Bronchial epithelial cell (primary cell): ENCODE data around the gene RBL2. TPM values are rescaled to one million over a fixed set of nuclear protein-coding genes. Genes with fewer than 3 reads are reported as not detected.

ENCODE experiments used
- DNase-seq: peaks from one replicate; pipeline ENCODE4 v3.0.0-alpha.2; 2010; ENCODE audit warnings: low read depth
- FAIRE-seq: peaks from 2 replicates; lab custom pipeline; 2011; peaks lifted over from hg19 to GRCh38; lab: Jason Lieb, UNC
- H3K27me3 ChIP-seq: 2 replicates; pipeline ENCODE4 v1.5.1; 2011; ENCODE audit warnings: low read length; ENCODE audit not compliant: control insufficient read depth, insufficient read depth
- H3K36me3 ChIP-seq: 2 replicates; pipeline ENCODE4 v1.5.1; 2011; ENCODE audit warnings: low read length; ENCODE audit not compliant: control insufficient read depth, insufficient read depth
- H3K4me3 ChIP-seq: 2 replicates; pipeline ENCODE4 v1.5.1; 2011; ENCODE audit warnings: mild to moderate bottlenecking, low read depth, low read length, control low read depth
- total RNA-seq: library from RNA; depleted of rRNA; stranded (reverse); fragments of >200 nt; gene quantifications from 2 replicates; pipeline ENCODE4 v1.2.1, GENCODE V29; 2014
- TF ChIP-seq, protein P1 (sequence below): IDR thresholded peaks from 2 replicates; pipeline ENCODE4 v1.5.1; 2011; ENCODE audit warnings: mild to moderate bottlenecking, moderate library complexity, low read length, control low read depth, inconsistent platforms; ENCODE audit not compliant: insufficient read depth, severe bottlenecking

The RBL2 gene
- total RNA-seq, 1 donor from 2014 or later = 23.7 TPM

DNA sequence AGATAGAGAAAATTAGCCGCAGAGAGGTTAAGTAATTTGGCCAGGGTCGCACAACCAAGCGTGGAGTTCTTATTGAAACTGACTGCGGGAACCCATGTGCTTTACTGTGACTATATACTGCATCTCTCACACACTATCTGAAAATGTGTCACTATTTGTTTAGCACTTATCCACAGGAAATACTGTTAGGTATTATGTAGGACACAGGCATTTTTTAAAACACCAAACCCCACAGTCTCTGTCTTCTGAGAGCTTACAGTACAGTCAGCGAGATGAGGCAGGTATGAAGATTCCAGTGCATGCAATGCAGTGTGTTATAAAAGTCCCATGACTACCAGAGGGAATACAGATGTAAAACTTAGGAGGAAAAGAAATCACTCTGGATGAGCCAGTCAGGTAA is 11.3 kb downstream of the RBL2 start:
- Histone ChIP-seq H3K36me3 (peaks cover 1% of the 10 kb centered on the region), H3K27me3 (no peaks in the 10 kb centered on the region), H3K4me3 (no peak overlapping the region)
- TF ChIP-seq, protein P1, sequence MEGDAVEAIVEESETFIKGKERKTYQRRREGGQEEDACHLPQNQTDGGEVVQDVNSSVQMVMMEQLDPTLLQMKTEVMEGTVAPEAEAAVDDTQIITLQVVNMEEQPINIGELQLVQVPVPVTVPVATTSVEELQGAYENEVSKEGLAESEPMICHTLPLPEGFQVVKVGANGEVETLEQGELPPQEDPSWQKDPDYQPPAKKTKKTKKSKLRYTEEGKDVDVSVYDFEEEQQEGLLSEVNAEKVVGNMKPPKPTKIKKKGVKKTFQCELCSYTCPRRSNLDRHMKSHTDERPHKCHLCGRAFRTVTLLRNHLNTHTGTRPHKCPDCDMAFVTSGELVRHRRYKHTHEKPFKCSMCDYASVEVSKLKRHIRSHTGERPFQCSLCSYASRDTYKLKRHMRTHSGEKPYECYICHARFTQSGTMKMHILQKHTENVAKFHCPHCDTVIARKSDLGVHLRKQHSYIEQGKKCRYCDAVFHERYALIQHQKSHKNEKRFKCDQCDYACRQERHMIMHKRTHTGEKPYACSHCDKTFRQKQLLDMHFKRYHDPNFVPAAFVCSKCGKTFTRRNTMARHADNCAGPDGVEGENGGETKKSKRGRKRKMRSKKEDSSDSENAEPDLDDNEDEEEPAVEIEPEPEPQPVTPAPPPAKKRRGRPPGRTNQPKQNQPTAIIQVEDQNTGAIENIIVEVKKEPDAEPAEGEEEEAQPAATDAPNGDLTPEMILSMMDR = no peak
- DNase-seq = peak; percentile 89
- no peak for FAIRE-seq

DNA sequence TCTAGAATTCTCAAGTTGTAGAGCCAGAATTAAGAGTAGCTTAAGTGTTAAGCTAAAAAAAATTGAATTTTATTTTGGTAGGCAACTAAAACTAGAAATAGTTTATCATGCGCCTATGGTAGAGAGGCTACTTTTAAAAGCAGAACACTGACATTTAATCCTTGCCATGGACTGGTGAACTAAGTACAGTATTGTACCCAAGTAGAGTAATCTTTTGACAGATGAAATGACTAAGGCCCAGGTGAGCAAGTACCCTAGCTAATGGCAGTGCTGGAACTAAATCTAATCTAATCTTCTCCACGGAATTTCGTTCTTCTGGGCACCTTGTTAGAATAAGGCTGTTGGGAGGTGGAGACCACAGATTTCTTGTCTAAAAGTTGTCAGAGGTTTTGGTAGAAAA is 11.8 kb downstream of the RBL2 start:
- FAIRE-seq = no peak

DNA sequence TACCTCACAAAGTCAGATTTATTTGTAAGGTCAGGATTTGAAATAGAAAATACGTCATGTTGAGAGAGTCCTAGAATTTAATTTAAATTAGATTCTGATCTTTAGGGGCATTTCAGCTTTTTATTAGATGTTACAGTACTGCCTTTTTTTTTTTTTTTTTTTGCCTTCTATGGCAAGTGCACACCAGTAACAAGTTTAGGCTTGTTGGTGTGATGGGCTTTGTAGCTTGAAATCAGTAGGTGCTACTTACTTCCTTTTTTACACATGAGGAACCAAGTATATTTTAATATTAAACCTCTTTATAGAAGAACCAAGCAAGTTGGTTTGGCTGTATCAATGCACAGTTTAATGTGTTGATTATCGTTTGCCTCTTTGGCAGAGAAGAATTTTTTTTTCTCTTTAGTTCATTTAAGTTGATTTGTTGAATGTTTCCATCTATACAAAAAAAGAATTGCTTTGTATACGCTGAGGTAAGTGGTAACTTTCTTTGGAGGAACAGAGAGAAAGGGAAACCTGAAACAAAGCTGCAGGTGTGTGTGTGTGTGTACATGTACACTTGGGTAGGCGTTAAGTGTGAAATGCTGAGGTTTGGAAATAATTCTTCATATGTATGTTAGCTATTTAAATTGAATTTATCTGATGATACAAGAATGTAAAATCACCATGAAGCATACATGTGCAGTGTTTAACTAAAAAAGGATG is 15.7 kb downstream of the RBL2 start:
- no peaks in the 10 kb centered on the region for H3K27me3 ChIP-seq
- DNase-seq = peak; percentile 72
- no peak for FAIRE-seq
- TF ChIP-seq, protein P1 = no peak
- H3K4me3 ChIP-seq = no peak overlapping the region
- peaks cover 3% of the 10 kb centered on the region for H3K36me3 ChIP-seq

More for the DNA sequence above, 11.8 kb downstream of the RBL2 start:
- DNase-seq = no peak
- TF ChIP-seq, protein P1 = no peak
- Histone ChIP-seq H3K36me3 (peaks cover 1% of the 10 kb centered on the region), H3K27me3 (no peaks in the 10 kb centered on the region), H3K4me3 (no peak overlapping the region)

DNA sequence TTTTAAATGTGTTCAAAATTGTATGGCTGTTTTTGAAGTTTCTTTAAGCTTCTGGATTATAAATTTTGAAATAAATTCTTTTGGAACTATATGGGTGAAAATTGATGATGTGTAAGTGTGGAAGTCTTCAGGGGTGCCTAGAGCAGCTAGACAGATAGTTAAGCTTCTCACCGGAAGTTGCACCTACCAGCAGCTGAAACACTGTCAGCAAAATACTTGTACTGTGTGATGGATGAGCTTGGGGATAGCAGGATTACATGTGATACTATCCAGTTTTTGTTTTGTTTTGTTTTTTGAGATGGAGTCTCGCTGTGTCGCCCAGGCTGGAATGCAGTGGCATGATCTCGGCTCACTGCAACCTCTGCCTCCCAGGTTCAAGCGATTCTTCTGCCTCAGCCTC is 19.7 kb downstream of the RBL2 start:
- Histone ChIP-seq H3K27me3 (no peaks in the 10 kb centered on the region), H3K36me3 (peaks cover 6% of the 10 kb centered on the region), H3K4me3 (no peak overlapping the region)
- FAIRE-seq = no peak
- no peak for DNase-seq
- TF ChIP-seq, protein P1 = no peak

DNA sequence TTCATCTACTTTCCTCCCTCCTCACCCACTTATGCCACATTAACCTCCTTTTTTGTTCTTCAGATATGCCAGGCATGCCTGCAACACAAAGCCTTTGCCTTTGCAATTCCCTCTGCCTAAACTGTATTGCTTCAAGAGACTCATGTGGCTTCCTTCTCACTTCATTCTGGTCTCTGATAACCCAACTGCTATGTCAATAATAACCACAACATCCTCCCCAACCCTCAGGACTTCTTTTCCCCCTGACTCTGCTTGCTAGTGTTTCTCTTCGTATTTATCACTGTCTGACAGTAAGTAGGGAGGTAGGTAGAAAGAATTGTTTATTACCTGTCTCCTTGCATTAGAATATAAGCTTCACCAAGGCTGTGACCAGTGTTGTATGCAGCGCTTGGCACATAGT is 22.4 kb downstream of the RBL2 start:
- no peak for DNase-seq
- Histone ChIP-seq H3K4me3 (no peak overlapping the region), H3K27me3 (no peaks in the 10 kb centered on the region), H3K36me3 (peaks cover 7% of the 10 kb centered on the region)
- TF ChIP-seq, protein P1 = no peak
- no peak for FAIRE-seq

DNA sequence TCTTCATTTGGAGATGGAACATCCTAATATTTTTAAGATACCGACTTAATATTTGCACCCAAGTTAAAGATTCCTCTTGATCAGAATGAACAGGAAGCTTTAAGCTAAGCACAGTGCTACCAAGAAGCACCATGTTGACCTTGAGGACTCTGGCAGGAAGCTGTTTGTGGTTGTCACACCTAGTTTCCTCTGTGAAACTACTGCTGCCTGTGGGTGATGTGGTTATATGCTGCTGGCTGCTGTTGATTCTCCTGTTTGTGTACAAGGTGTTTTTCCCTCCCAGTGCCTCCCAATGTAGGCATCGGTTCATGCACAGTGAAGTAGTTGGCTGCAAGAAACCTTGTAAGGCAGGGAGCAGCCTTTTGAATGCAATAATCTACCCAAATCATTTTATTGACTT is 23.4 kb downstream of the RBL2 start:
- DNase-seq (no peak), FAIRE-seq (no peak)
- Histone ChIP-seq H3K4me3 (no peak overlapping the region), H3K36me3 (peaks cover 7% of the 10 kb centered on the region), H3K27me3 (no peaks in the 10 kb centered on the region)
- TF ChIP-seq, protein P1 = no peak
